ENCODE results near the gene TMEM139. TPM values are rescaled to one million over a fixed set of nuclear protein-coding genes. Genes with fewer than 3 reads are reported as not detected.

TMEM139 gene
- total RNA-seq, 3 donors from 2014 or later (not counting 1 experiment from before 2014, with no cell fraction given): not detected

DNA sequence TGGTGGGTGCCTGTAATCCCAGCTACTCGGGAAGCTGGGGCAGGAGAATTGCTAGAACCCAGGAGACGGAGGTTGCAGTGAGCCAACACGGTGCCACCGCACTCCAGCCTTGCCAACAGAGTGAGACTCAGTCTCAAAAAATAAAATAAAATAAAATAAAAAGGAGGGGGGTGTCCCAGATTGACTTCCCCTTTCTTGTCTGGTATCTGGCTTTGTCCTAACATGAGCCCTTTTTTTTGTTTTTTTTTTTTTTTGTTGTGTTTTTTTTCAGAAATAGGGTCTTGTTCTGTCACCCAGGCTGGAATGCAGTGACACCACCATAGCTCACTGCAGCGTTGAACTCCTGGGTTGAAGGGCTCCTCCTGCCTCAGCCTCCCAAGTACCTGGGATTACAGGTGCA is 8.1 kb downstream of the TMEM139 start:
- Histone ChIP-seq H3K4me1 (ENCODE audit: control insufficient read depth, insufficient read depth, low read length) (peaks cover 17% of the 10 kb centered on the region), H3K27me3 (ENCODE audit: control insufficient read depth, insufficient read depth, low read length) (no peaks in the 10 kb centered on the region), H3K4me3 (ENCODE audit: low read length) (no peak overlapping the region), H3K27ac (ENCODE audit: low read length) (no peak overlapping the region), H3K36me3 (ENCODE audit: control insufficient read depth, insufficient read depth, low read length) (peaks cover 54% of the 10 kb centered on the region), H3K9me3 (ENCODE audit: control insufficient read depth, insufficient read depth, low read length) (no peaks in the 10 kb centered on the region)
- no peak for TF ChIP-seq CTCF (IDR thresholded peaks at IDR 0.05)
- Mint-ChIP-seq H3K4me1 (peaks cover 43 to 50% of the 10 kb centered on the region in 2 donors), H3K9me3 (no peaks in the 10 kb centered on the region), H3K27ac (no peak overlapping the region), H3K27me3 (ENCODE audit: low read depth in 2 of 2) (no peaks in the 10 kb centered on the region), H3K36me3 (peaks cover 23% of the 10 kb centered on the region), H3K4me3 (no peak overlapping the region)
- DNase-seq (no peak), ATAC-seq (no peak)
- WGBS (ENCODE audit: insufficient coverage): 100% methylated on average over 4 of the region's 5 CpGs
- intact Hi-C loops (cut with micrococcal nuclease): no loop called here

GRCh38 chr7:143295870-143296269 is 11.1 kb downstream of the TMEM139 start:
- intact Hi-C loops (cut with micrococcal nuclease): no loop called here
- Histone ChIP-seq H3K4me3 (ENCODE audit: low read length) (no peak overlapping the region), H3K27ac (ENCODE audit: low read length) (no peak overlapping the region), H3K9me3 (ENCODE audit: control insufficient read depth, insufficient read depth, low read length) (no peaks in the 10 kb centered on the region), H3K36me3 (ENCODE audit: control insufficient read depth, insufficient read depth, low read length) (peaks cover 79% of the 10 kb centered on the region), H3K27me3 (ENCODE audit: control insufficient read depth, insufficient read depth, low read length) (no peaks in the 10 kb centered on the region), H3K4me1 (ENCODE audit: control insufficient read depth, insufficient read depth, low read length) (no peaks in the 10 kb centered on the region)
- Mint-ChIP-seq H3K27me3 (ENCODE audit: low read depth in 2 of 2) (no peaks in the 10 kb centered on the region), H3K9me3 (no peaks in the 10 kb centered on the region), H3K36me3 (peaks cover 32% of the 10 kb centered on the region), H3K27ac (peak overlapping the region in 1 of 2 donors; percentile 37), H3K4me1 (peaks cover 35 to 38% of the 10 kb centered on the region in 2 donors), H3K4me3 (no peak overlapping the region)
- no peak for ATAC-seq
- DNase-seq: no peak
- no peak for TF ChIP-seq CTCF (IDR thresholded peaks at IDR 0.05)

GRCh38 chr7:143296686-143297085 is 11.9 kb downstream of the TMEM139 start:
- WGBS (ENCODE audit: insufficient coverage): 57% methylated on average over 1 of the region's 2 CpGs
- intact Hi-C loops (cut with micrococcal nuclease): no loop called here
- Mint-ChIP-seq H3K4me3 (no peak overlapping the region), H3K36me3 (peaks cover 34% of the 10 kb centered on the region), H3K9me3 (no peaks in the 10 kb centered on the region), H3K4me1 (peaks cover 30 to 31% of the 10 kb centered on the region in 2 donors), H3K27ac (peak overlapping the region in 1 of 2 donors; percentile 37), H3K27me3 (ENCODE audit: low read depth in 2 of 2) (no peaks in the 10 kb centered on the region)
- H3K9me3 ChIP-seq (ENCODE audit: control insufficient read depth, insufficient read depth, low read length): no peaks in the 10 kb centered on the region
- DNase-seq (no peak), ATAC-seq (no peak)
- TF ChIP-seq CTCF (IDR thresholded peaks at IDR 0.05): no peak
- H3K4me1 ChIP-seq (ENCODE audit: control insufficient read depth, insufficient read depth, low read length): no peaks in the 10 kb centered on the region
- H3K27ac ChIP-seq (ENCODE audit: low read length): no peak overlapping the region
- no peaks in the 10 kb centered on the region for H3K27me3 ChIP-seq (ENCODE audit: control insufficient read depth, insufficient read depth, low read length)
- no peak overlapping the region for H3K4me3 ChIP-seq (ENCODE audit: low read length)
- H3K36me3 ChIP-seq (ENCODE audit: control insufficient read depth, insufficient read depth, low read length): peaks cover 84% of the 10 kb centered on the region

- Mint-ChIP-seq H3K27ac (no peak overlapping the region), H3K4me3 (no peak overlapping the region), H3K9me3 (no peaks in the 10 kb centered on the region), H3K36me3 (peaks cover 45% of the 10 kb centered on the region), H3K4me1 (peaks cover 30 to 31% of the 10 kb centered on the region in 2 donors), H3K27me3 (ENCODE audit: low read depth in 2 of 2) (no peaks in the 10 kb centered on the region)
- no peak for ATAC-seq
- H3K36me3 ChIP-seq (ENCODE audit: control insufficient read depth, insufficient read depth, low read length): peaks cover 82% of the 10 kb centered on the region
- H3K27ac ChIP-seq (ENCODE audit: low read length): no peak overlapping the region
- no peaks in the 10 kb centered on the region for H3K4me1 ChIP-seq (ENCODE audit: control insufficient read depth, insufficient read depth, low read length)
- no peak overlapping the region for H3K4me3 ChIP-seq (ENCODE audit: low read length)
- 87% methylated on average over 2 of the region's 2 CpGs for WGBS (ENCODE audit: insufficient coverage)
- TF ChIP-seq CTCF (IDR thresholded peaks at IDR 0.05): no peak
- no peaks in the 10 kb centered on the region for H3K9me3 ChIP-seq (ENCODE audit: control insufficient read depth, insufficient read depth, low read length)
- intact Hi-C loops (cut with micrococcal nuclease): no loop called here
- no peaks in the 10 kb centered on the region for H3K27me3 ChIP-seq (ENCODE audit: control insufficient read depth, insufficient read depth, low read length)
- no peak for DNase-seq
Measured at GRCh38 chr7:143299346-143299745, 14.6 kb downstream of the TMEM139 start.

All from natural killer cell (primary cell).